Inflammatory macrophage (primary cell): ENCODE results near the gene BHLHE40.
"Not testable (repeated sequence)": the region's sequence is repeated elsewhere in the genome, so short reads cannot be mapped to it uniquely, and the experiment has no call there.

Experiments used
- DNase-seq, 2 donors: peaks; one replicate each; pipeline ENCODE4 v3.0.0-alpha.2; 2020 to 2022

BHLHE40 gene

GRCh38 chr3:4963669-4964570, 15.3 kb upstream of the BHLHE40 start:
- peak; percentile 29 to 43 for DNase-seq

GRCh38 chr3:4966006-4966405, 13.2 kb upstream of the BHLHE40 start:
- DNase-seq = not testable (repeated sequence)

GRCh38 chr3:4967683-4968082, 11.6 kb upstream of the BHLHE40 start:
- not testable (repeated sequence) for DNase-seq

- not testable (repeated sequence) for DNase-seq
These were observed 7.8 kb upstream of the BHLHE40 start for GRCh38 chr3:4971437-4971836.

DNA sequence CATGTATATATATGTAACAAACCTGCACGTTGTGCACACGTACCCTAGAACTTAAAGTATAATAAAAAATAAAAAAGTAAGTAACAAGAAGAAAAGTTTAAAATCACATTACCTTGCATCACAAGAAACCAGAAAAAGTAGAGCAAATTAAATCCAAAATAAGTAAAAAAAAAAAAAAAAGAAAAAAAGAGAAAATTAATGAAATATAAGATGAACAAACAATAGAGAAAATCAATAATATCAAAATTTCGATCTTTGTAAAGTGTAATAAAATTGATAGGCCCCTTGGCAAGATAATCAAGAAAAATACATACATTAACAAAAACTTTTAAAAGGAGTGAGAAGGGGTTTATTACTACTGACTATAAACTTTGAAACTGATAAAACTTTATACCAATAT, 7.4 kb upstream of the BHLHE40 start:
- no peak for DNase-seq

DNA sequence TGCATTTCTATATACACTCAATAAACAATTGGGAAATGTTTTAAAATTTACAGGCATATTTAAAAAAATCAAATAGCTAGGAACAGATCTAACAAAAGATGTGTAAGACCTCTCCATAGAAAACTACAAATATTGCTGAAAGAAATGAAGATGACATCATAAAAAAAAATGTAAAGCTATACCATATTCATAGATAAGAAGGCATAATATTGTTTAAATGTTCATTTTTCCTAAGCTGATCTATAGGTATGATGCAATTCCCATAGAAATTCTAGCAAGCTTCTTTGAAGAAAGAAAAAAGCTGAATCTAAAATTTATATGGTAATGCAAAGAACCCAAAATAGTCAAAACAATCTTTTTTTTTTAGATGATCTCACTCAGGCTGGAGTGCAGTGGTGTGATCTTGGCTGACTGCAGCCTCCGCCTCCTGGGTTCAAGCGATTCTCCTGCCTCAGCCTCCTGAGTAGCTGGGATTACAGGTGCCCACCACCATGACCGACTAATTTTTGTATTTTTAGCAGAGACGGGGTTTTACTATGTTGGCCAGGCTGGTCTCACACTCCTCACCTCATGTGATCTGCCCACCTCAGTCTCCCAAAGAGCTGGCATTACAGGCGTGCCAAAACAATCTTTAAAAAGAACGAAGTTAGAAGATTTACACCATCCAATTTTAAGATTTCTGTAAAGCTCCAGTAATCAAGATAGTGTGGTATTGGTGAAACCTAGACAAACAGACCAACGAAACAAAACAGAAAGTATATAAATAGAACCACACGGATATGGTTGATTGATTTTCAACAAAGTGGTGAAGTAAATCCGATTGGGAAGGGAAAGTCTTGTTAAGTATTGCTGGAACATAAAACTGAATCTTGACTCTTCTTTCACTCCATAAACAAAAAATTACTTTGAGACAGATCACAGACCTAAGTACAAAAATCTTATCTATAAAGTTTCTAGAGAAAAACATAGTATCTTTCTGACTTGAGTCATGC, 6.3 kb upstream of the BHLHE40 start:
- DNase-seq = no peak

DNA sequence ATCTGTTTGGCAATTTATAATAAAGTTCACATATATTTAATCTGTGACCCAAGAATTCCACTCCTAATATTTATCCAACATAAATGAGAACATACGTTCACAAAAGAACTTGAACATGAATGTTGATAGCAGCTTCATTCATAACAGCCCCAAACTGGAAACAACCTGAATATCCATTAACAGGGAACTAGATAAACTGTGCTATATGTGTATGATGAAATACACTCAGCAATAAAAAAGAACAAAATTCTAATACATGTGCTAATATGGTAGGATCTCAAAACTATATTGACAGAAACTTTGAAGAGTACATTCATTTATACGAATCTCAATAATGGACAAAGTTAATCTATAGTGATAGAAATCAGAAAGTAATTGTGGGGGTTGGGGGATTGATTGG, 5.1 kb upstream of the BHLHE40 start:
- no peak for DNase-seq

DNA sequence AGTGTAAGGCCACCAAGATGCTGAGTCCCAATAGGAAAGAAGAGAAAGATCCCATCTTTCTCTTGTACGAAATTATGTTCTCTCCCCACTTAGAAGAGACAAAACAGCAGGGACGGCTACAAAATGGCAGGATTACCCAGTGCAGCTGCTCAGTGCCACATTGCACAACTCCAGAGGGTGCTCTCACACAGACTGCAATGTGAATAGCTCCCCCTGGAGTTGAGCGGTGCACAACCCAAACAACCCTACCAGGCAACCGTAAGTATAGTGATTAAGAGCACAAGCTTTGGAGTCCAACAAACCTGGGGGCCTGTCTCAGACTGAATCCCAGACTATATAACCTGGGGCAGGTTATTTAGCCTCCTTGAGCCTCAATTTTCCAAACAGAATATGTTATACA, 3.1 kb upstream of the BHLHE40 start:
- DNase-seq = peak; percentile 82 to 92

DNA sequence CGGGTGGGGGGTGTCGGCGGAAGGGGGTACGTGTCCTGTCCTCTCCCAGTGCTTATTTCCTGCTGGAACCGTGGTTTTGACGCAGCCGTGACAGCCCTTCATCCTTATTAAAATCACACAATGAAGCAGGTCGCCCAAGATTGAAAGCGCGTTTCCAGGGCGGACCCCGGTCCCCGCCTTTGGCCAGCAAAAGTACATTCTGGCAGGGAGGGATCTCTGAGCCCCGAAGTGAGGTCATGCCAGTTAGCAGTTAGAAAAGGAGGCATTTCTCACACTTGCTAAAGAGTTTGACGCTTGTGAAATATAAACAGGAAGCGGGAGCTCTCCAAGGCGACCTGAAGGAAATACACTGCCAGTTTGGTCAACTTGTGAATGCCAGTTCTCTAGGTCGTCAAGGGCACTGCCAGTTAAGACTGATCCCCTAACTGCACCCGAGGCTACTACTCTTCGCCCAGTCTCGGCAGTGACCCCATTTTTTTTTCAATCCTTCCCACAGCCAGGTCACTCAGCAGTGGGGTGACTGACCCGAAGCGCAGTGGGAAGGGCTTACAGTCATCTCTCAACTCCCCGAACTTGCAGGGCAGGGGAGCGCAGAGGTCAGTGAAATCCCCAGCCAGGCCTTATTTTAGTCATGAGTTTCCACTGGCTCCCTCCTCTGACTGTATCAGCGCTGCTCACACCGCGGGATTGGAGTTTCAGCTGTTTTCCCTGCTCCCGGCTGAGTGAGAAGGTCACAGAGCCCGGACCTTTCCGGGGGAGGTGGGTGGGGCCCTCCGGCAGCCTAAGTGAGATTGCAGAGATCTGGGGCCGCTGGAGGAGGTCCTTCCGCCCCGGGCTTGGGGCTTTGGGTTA, 2.0 kb upstream of the BHLHE40 start:
- peak; percentile 92 to 96 for DNase-seq

GRCh38 chr3:4977853-4978203, 1.4 kb upstream of the BHLHE40 start:
- no peak for DNase-seq

DNA sequence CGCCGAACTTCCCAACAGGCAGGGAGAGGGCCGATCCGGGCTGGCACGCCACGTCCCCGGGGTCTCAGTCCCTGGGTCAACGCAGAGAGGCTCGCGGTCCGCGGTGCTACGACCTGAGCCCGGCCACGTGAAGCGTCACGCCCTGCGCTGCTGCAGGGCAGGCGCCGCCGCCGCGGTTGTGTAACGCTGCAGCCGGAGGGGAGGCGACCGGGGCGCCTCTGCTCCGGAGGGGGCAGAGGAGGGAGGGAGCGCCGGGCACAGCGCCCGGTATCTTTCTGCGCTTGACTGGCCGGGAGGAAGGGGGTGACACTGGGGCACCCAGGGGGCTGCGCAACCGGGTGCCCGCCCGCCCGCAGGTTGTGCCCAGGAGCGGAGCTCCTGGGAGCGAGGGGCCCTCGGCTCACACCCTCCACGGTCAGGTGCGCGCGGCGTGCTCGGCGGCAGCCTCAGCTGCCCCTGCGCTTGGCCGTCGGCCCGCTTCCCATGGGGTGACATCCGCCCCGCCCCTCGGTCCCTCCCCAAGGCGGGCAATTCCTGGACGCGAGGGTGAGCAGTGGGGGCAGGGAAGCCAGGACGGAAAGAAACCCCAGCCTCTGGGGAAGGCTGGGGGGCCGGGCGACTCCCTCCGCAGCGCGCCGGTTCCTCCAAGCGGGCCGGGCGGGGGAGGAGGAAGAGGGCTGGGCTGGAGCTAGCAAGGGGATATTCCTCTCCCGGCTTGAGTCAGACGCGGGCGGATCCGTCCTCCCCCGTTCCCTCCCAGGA, 852 bp upstream of the BHLHE40 start:
- DNase-seq = peak; percentile 99

DNA sequence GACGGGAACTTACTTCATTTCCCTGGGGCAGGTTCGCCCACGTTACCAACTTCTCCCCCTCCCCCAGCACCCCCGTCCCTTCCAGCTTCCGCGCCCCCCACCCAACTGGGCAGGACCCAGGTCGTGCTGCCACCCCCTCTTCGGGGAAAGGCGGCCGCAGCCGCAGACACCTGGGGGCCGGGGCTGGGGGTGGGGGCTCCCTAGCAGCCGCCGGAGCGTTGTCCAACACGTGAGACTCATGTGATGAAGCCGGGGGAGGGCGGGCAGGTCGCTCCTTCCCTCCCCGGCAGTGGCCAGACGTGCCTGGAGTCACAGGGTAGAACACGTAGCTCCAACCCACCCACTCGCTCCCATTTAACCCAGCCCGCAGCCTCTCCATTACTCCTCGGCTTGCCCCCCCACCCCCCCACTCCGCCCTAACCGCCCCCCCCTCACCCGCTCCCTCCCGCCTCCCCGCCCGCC, 240 bp upstream of the BHLHE40 start:
- peak; percentile 97 to 99 for DNase-seq

DNA sequence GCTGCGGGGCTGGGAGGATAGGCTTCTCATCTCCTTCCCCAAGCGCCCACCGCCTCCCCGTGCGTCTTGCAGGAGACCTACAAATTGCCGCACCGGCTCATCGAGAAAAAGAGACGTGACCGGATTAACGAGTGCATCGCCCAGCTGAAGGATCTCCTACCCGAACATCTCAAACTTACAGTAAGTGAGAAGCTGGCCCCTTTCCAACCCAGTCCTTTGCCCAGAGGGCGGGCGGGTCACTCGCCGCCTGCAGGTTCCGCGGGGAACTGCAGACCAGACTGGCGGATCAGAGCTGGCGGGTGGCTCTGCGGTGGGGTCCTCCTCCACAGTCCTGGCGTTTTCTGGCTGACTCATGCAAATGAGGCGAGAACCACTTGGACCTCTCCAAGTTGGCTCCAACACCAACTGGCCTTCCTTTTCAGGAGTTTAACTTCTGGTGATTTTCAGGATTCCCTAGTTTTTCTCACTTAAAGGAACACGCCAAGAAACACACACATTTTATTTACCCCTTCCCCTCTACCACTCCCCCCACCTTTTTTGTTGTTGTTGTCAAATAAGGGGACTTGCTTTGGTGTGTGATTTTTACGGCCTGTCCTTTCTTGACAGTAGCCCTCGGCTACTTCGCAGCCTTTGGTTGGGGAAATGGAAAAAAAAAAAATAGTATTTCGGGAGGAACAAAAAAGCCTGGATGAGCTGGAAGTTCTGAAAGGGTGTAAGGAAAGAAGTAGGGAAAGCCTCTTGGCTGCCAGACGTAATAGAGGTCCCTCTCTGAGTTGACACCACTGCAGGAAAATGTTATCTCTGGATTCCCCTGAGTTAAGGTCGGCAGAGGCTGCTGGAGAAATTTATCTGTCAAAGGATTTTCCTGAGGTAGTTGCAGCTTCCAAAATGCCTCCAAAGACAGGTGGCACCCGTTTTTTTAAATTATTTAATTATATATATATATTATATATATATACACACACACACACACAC, 1.3 kb downstream of the BHLHE40 start:
- peak; percentile 93 to 95 for DNase-seq

DNA sequence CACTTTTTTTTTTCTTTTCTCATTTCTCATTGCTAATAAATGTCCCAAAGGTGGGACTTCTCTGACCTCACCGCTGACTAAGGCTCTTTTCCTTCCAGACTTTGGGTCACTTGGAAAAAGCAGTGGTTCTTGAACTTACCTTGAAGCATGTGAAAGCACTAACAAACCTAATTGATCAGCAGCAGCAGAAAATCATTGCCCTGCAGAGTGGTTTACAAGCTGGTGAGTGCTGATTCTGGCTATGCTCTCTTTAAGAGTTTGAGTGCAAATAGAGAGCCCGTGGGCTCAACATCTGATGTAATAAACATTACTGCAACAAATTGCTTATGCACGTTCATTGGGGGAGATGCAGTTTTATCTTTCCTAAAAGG, 2.0 kb downstream of the BHLHE40 start:
- DNase-seq = peak in 1 of 2 donors; percentile 52

GRCh38 chr3:4981665-4982494, 2.6 kb downstream of the BHLHE40 start:
- peak; percentile 79 to 83 for DNase-seq

DNA sequence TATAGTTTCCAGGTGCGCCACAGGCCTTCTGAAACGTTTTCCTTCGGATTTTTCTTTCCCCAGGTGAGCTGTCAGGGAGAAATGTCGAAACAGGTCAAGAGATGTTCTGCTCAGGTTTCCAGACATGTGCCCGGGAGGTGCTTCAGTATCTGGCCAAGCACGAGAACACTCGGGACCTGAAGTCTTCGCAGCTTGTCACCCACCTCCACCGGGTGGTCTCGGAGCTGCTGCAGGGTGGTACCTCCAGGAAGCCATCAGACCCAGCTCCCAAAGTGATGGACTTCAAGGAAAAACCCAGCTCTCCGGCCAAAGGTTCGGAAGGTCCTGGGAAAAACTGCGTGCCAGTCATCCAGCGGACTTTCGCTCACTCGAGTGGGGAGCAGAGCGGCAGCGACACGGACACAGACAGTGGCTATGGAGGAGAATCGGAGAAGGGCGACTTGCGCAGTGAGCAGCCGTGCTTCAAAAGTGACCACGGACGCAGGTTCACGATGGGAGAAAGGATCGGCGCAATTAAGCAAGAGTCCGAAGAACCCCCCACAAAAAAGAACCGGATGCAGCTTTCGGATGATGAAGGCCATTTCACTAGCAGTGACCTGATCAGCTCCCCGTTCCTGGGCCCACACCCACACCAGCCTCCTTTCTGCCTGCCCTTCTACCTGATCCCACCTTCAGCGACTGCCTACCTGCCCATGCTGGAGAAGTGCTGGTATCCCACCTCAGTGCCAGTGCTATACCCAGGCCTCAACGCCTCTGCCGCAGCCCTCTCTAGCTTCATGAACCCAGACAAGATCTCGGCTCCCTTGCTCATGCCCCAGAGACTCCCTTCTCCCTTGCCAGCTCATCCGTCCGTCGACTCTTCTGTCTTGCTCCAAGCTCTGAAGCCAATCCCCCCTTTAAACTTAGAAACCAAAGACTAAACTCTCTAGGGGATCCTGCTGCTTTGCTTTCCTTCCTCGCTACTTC, 3.8 kb downstream of the BHLHE40 start:
- no peak for DNase-seq

- peak; percentile 39 to 51 for DNase-seq
These were observed 4.7 kb downstream of the BHLHE40 start for GRCh38 chr3:4983739-4984510.
